Lower lobe of right lung (tissue), 2 donors: ENCODE results near the gene FAM81A. TPM values are rescaled to one million over a fixed set of nuclear protein-coding genes. Genes with fewer than 3 reads are reported as not detected.

Experiments used
- ATAC-seq, 2 donors: fragments of 200-7000 bp; cut with Tn5 transposase; one replicate each; pipeline ENCODE4 v1.9.1; 2020 to 2022; ENCODE audit warnings: mild to moderate bottlenecking in 2 of 2, moderate library complexity in 2 of 2
- DNase-seq: peaks from one replicate; pipeline ENCODE4 v3.0.0-alpha.2; 2020
- H3K27ac ChIP-seq: fragments of 200-600 bp; one replicate; pipeline ENCODE4 v1.8.0; 2022
- H3K27me3 ChIP-seq: fragments of 200-600 bp; one replicate; pipeline ENCODE4 v1.8.0; 2022; ENCODE audit warnings: low read depth
- H3K36me3 ChIP-seq: fragments of 200-600 bp; one replicate; pipeline ENCODE4 v1.8.0; 2022; ENCODE audit warnings: mild to moderate bottlenecking
- H3K4me1 ChIP-seq: fragments of 200-600 bp; one replicate; pipeline ENCODE4 v1.8.0; 2022
- H3K4me3 ChIP-seq: fragments of 200-600 bp; one replicate; pipeline ENCODE4 v1.8.0; 2022; ENCODE audit warnings: mild to moderate bottlenecking
- H3K9me3 ChIP-seq: fragments of 200-600 bp; one replicate; pipeline ENCODE4 v1.8.0; 2022
- intact Hi-C: fragments of 100-400 bp; cut with DNase I; formaldehyde crosslinking; loops from one replicate; pipeline ENCODE4 v1.11.0; 2022
- total RNA-seq: library from RNA; stranded (reverse); fragmentation: NEBNext Ultra II Directional; extraction: Animal tissue kit (Norgen Biotek cat#: 25700); gene quantifications from one replicate; pipeline ENCODE4 v1.2.1, GENCODE V29; 2021
- TF ChIP-seq, protein P1 (sequence below): fragments of 200-600 bp; IDR thresholded peaks from one replicate; pipeline ENCODE4 v1.8.0; 2022; ENCODE audit warnings: antibody characterized with exemption, mild to moderate bottlenecking
- donor health status: DM: no; HTN: yes; CAD: no; lungs with severe emphysema.

FAM81A gene
- total RNA-seq, 1 donor from 2014 or later, result 1.8 TPM

DNA sequence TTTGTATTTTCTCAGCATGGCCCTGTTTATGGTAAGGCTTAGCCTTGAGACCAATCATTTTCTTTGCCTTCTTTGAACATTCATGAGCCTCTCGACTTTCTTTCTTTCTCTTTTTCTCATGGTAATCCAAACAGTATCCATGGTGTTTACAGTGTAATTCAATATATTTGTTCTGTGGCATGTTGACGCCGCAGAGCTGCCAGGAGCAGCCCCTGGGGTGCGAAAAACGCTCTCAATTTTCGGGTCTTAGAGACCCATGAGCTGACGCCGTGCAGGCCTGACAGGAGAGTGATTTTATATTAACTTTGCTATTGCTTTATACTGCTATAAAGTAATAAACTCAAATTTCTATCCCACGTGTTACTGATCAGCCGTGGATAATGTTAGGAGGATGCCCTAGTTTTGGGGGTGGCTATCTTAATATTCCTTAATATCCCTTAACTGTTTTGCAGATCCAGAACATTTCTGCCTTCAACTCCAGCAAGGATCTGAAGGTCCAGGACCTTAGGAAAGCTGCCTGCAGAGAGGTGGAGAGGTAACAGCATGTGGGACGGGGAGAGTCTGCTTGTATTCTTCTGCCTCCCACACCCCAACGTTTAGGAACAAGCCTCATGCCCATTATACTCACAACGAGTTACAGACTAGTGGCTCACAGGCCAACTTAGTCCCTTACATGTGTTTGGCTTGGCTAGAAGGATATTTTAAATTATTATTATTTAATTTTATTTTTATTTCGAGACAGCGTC, 36.0 kb upstream of the FAM81A start:
- Histone ChIP-seq H3K4me3 (no peak overlapping the region), H3K27ac (no peak overlapping the region), H3K36me3 (no peaks in the 10 kb centered on the region), H3K4me1 (no peaks in the 10 kb centered on the region), H3K9me3 (no peaks in the 10 kb centered on the region), H3K27me3 (no peaks in the 10 kb centered on the region)
- TF ChIP-seq, protein P1, sequence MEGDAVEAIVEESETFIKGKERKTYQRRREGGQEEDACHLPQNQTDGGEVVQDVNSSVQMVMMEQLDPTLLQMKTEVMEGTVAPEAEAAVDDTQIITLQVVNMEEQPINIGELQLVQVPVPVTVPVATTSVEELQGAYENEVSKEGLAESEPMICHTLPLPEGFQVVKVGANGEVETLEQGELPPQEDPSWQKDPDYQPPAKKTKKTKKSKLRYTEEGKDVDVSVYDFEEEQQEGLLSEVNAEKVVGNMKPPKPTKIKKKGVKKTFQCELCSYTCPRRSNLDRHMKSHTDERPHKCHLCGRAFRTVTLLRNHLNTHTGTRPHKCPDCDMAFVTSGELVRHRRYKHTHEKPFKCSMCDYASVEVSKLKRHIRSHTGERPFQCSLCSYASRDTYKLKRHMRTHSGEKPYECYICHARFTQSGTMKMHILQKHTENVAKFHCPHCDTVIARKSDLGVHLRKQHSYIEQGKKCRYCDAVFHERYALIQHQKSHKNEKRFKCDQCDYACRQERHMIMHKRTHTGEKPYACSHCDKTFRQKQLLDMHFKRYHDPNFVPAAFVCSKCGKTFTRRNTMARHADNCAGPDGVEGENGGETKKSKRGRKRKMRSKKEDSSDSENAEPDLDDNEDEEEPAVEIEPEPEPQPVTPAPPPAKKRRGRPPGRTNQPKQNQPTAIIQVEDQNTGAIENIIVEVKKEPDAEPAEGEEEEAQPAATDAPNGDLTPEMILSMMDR, result no peak
- intact Hi-C loops, result no loop called here
- ATAC-seq (no peak), DNase-seq (no peak)

DNA sequence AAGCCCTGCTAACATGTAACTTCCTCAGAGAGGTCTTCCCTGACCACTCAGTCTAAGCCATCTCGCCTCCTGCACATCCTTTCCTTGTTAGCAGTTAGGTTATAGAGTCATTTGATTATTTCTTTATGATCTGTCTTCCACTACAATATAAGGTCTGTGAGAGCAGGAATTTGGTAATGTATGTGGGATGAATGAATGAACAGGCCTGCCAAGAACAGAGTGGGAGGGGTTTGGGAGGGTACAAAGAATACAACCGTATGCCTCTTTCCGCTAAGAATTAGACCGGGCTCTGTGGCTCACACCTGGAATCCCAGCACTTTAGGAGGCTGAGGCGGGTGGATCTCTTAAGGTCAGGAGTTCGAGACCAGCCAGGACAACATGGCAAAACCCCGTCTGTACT, 32.9 kb upstream of the FAM81A start:
- no peak overlapping the region for H3K4me3 ChIP-seq
- intact Hi-C loops, result no loop called here
- H3K27ac ChIP-seq, result no peak overlapping the region
- H3K36me3 ChIP-seq, result no peaks in the 10 kb centered on the region
- H3K4me1 ChIP-seq, result peaks cover 12% of the 10 kb centered on the region
- no peaks in the 10 kb centered on the region for H3K27me3 ChIP-seq
- ATAC-seq (no peak), DNase-seq (no peak)
- no peaks in the 10 kb centered on the region for H3K9me3 ChIP-seq
- TF ChIP-seq, protein P1, result no peak

DNA sequence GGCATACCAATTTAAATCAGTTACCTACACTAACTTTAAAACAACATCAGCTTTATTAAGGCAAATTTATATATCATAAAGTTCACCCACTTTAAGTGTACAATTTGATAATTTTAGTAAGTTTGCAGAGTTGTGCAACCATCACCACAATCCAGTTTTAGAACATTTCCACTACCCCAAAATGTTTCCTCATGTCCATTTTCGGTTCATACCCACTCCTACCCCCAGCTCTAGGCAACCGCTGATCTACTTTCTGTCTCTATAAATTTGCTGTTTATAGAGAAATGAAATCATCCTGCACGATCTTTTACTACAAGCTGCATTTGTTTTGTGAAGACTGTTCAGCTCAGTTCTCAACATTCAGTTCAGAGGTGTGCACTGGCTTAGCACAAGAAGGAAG, 31.5 kb upstream of the FAM81A start:
- H3K27ac ChIP-seq, result no peak overlapping the region
- DNase-seq (no peak), ATAC-seq (peak; percentile 27 to 44)
- no peak overlapping the region for H3K4me3 ChIP-seq
- no peaks in the 10 kb centered on the region for H3K36me3 ChIP-seq
- no peaks in the 10 kb centered on the region for H3K9me3 ChIP-seq
- H3K4me1 ChIP-seq, result peaks cover 22% of the 10 kb centered on the region
- TF ChIP-seq, protein P1, result no peak
- no peaks in the 10 kb centered on the region for H3K27me3 ChIP-seq
- intact Hi-C loops, result no loop called here

DNA sequence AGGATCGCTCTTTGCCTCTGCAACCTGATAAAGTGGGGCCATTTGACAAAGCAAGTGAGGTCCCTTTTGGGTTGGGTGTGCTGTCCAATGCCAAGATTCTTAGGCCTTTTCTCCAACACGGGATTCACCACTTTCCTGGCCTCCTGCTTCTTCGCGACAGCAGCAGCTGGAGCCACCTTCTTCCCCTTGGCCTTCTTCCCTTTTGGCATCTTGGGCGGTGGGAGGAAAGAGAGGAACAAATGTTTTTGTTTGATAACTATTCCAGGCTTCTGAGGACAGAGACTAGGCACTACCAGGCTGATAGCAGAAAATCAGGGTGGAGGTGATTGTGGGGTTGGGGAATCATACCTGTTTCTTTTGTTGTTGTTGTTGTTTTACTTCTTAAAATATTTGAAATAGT, 30.0 kb upstream of the FAM81A start:
- H3K9me3 ChIP-seq, result no peaks in the 10 kb centered on the region
- no peak for ATAC-seq
- no peak for DNase-seq
- H3K27ac ChIP-seq, result no peak overlapping the region
- intact Hi-C loops, result no loop called here
- peaks cover 22% of the 10 kb centered on the region for H3K4me1 ChIP-seq
- TF ChIP-seq, protein P1, result no peak
- no peak overlapping the region for H3K4me3 ChIP-seq
- no peaks in the 10 kb centered on the region for H3K36me3 ChIP-seq
- no peaks in the 10 kb centered on the region for H3K27me3 ChIP-seq

DNA sequence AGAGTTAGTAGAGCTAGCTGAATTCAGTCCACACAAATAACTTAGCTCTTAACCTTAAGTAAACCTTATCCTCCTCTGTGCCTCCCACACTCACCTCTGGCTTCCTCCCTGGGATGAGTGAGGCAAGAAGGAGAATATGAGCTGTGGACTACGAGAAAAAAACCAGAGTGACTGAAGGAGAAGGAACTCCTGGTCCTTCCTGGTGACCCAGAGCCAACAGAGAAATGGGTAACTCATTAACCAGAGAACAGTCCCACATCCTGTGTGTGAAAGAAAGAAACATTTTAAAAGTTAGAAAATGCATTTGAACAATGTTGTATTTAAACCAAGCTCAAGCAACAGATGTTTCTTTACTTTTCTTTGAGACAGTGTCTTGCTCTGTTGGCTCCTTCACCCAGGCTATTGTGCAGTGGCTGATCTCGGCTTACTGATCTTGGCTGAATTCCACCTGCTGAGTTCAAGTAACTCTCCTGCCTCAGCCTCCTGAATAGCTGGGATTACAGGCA, 27.5 kb upstream of the FAM81A start:
- DNase-seq (no peak), ATAC-seq (peak; percentile 73 to 82)
- intact Hi-C loops, result no loop called here
- H3K27me3 ChIP-seq, result no peaks in the 10 kb centered on the region
- TF ChIP-seq, protein P1, result no peak
- no peaks in the 10 kb centered on the region for H3K9me3 ChIP-seq
- H3K36me3 ChIP-seq, result no peaks in the 10 kb centered on the region
- H3K27ac ChIP-seq, result no peak overlapping the region
- H3K4me3 ChIP-seq, result no peak overlapping the region
- H3K4me1 ChIP-seq, result peaks cover 22% of the 10 kb centered on the region
